Measurements from ENCODE around the gene SMTNL1.

DNA sequence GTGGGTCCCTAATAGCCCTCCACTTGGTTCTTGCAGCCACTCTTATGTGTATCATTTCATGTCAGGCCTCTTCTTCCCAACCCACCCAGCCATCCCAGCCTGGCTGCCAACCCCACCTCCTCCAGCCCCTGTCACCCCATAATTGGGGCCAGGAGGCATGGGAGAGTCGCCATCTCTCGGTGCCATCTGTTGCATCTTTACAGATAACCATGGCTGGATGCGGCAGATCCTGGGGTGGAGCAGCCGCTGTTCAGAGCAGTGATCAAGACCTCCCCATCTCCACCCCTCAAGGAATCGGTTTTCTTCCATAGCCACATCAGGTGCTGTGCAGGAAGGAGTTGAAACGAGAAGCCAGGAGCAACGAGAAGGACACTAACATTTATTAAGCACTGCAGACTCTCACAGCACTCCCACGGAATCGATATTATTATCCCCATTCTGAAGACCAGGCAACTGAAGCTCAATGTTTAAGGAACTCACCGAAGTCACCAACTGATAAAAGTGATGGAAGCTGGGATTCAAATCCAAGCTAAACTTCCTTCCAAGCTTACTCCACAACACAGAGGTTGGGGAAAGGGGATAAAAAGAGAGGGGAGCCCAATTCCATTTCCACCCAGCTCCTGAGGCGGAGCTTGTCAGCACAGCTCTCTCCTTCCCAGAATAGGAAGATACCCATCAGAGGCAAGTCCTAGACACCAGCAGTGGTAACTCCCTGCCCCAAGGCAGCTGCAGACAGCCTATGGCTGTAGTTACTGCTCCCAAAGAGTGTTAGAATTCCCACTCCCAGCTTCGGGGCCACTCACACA lies 24.5 kb upstream of the SMTNL1 start:
- TF ChIP-seq, protein P1, sequence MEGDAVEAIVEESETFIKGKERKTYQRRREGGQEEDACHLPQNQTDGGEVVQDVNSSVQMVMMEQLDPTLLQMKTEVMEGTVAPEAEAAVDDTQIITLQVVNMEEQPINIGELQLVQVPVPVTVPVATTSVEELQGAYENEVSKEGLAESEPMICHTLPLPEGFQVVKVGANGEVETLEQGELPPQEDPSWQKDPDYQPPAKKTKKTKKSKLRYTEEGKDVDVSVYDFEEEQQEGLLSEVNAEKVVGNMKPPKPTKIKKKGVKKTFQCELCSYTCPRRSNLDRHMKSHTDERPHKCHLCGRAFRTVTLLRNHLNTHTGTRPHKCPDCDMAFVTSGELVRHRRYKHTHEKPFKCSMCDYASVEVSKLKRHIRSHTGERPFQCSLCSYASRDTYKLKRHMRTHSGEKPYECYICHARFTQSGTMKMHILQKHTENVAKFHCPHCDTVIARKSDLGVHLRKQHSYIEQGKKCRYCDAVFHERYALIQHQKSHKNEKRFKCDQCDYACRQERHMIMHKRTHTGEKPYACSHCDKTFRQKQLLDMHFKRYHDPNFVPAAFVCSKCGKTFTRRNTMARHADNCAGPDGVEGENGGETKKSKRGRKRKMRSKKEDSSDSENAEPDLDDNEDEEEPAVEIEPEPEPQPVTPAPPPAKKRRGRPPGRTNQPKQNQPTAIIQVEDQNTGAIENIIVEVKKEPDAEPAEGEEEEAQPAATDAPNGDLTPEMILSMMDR (IDR thresholded peaks at IDR 0.05) = no peak
- TF ChIP-seq POLR2A (IDR thresholded peaks at IDR 0.05) = no peak
